NCI-H526 treated with DMSO at 0.1 percent for 48 hours (cell line): ENCODE results near the gene YPEL4.

Experiments
- DNase-seq: peaks from one replicate; lab custom pipeline; 2025; lab: John Stamatoyannopoulos, UW

YPEL4 gene

GRCh38 chr11:57650739-57651090 lies 1.0 kb upstream of the YPEL4 start:
- DNase-seq, result no peak

GRCh38 chr11:57648801-57649735 lies 644 bp downstream of the YPEL4 start:
- no peak for DNase-seq

GRCh38 chr11:57647960-57648800 lies 1.5 kb downstream of the YPEL4 start:
- DNase-seq, result no peak

- DNase-seq, result no peak
Observed at GRCh38 chr11:57647372-57647771, 2.3 kb downstream of the YPEL4 start.

GRCh38 chr11:57646799-57647303 lies 2.9 kb downstream of the YPEL4 start:
- DNase-seq, result no peak

- no peak for DNase-seq
Observed at GRCh38 chr11:57646194-57646798, 3.4 kb downstream of the YPEL4 start.

- no peak for DNase-seq
Observed at GRCh38 chr11:57645689-57646085, 4.0 kb downstream of the YPEL4 start.

- peak; percentile 47 for DNase-seq
Observed at GRCh38 chr11:57644748-57645688, 4.7 kb downstream of the YPEL4 start.

- no peak for DNase-seq
Observed at GRCh38 chr11:57643802-57644201, 5.9 kb downstream of the YPEL4 start.

GRCh38 chr11:57641011-57641807 lies 8.5 kb downstream of the YPEL4 start:
- DNase-seq, result peak; percentile 17

- DNase-seq, result no peak
Observed at GRCh38 chr11:57640068-57640800, 9.5 kb downstream of the YPEL4 start.

- no peak for DNase-seq
Observed at GRCh38 chr11:57639321-57640067, 10.2 kb downstream of the YPEL4 start.

- DNase-seq, result no peak
Observed at GRCh38 chr11:57638811-57639320, 10.8 kb downstream of the YPEL4 start.

- peak; percentile 41 for DNase-seq
Observed at GRCh38 chr11:57638005-57638781, 11.5 kb downstream of the YPEL4 start.

- DNase-seq, result no peak
Observed at GRCh38 chr11:57637626-57638004, 12.1 kb downstream of the YPEL4 start.

GRCh38 chr11:57635246-57635645 lies 14.5 kb downstream of the YPEL4 start:
- DNase-seq, result no peak

- no peak for DNase-seq
Observed at GRCh38 chr11:57634311-57634710, 15.4 kb downstream of the YPEL4 start.
